Peyer's patch (tissue), 4 donors: Measurements from ENCODE around the gene AQP6. TPM values are rescaled to one million over a fixed set of nuclear protein-coding genes. Genes with fewer than 3 reads are reported as not detected.

Source experiments
- DNase-seq, 3 donors: peaks; one replicate each; pipeline ENCODE4 v3.0.0-alpha.2; 2017 to 2019
- H3K27ac ChIP-seq, 4 donors: fragments of 200-600 bp; sonication (generic); one replicate each; pipeline ENCODE4 v1.5.1; 2016 to 2019
- H3K27me3 ChIP-seq, 2 donors: fragments of 200-600 bp; sonication (generic); one replicate each; pipeline ENCODE4 v1.5.1; 2019
- H3K36me3 ChIP-seq, 3 donors: fragments of 200-600 bp; sonication (generic); one replicate each; pipeline ENCODE4 v1.5.1; 2016 to 2019
- H3K4me1 ChIP-seq, 4 donors: fragments of 200-600 bp; sonication (generic); one replicate each; pipeline ENCODE4 v1.5.1; 2016 to 2019
- H3K4me3 ChIP-seq, 4 donors: fragments of 200-600 bp; sonication (generic); 1 replicate in 3 of 4; 2 replicates in 1 of 4; pipeline ENCODE4 v1.5.1; 2016 to 2019; ENCODE audit warnings: mild to moderate bottlenecking in 1 of 4
- H3K9me3 ChIP-seq, 4 donors: fragments of 200-600 bp; sonication (generic); one replicate each; pipeline ENCODE4 v1.5.1; 2016 to 2019; ENCODE audit warnings: mild to moderate bottlenecking in 1 of 4
- POLR2A ChIP-seq, 2 donors: fragments of 450-650 bp; IDR thresholded peaks; one replicate each; pipeline ENCODE4 v1.5.1; 2017; ENCODE audit warnings: antibody characterized with exemption in 2 of 2, mild to moderate bottlenecking in 2 of 2, moderate library complexity in 2 of 2
- total RNA-seq, 4 donors: library from RNA; depleted of rRNA; stranded (reverse); fragments of >200 nt; gene quantifications; one replicate each; pipeline ENCODE4 v1.1.0, GENCODE V29; 2016
- TF ChIP-seq, protein P1 (sequence below), 6 experiments: fragments of 450-650 bp in 4 of 6; fragments of 200-600 bp in 2 of 6; sonication (generic) in 1 of 6; IDR thresholded peaks; one replicate each; pipeline ENCODE4 v1.5.1; 2017 to 2019; ENCODE audit warnings: antibody characterized with exemption in 6 of 6, mild to moderate bottlenecking in 3 of 6, moderate library complexity in 1 of 6

AQP6 gene
- total RNA-seq, 4 donors from 2014 or later, result not detected

DNA sequence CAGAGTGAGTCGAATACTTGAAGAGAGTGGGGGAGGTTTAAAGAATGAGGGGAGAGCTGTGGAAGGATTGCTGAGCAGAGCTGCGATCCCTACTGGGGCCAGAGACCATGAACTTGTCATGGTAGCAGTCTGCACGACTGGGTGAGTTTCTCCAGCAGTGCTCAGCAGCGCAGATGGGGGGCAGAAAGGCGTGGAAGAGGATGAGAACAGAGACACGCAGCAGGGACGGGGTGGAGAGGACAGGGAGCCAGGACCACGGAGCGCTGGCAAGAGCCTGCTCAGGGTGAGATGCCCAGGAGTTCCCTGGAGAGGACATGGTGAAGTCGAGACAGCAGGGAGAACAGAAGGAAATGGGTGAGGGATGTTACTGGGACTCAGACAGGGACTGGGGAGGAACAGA lies 2.1 kb upstream of the AQP6 start:
- Histone ChIP-seq H3K27ac (no peak overlapping the region), H3K36me3 (no peaks in the 10 kb centered on the region), H3K27me3 (no peaks in the 10 kb centered on the region), H3K4me3 (no peak overlapping the region), H3K9me3 (no peaks in the 10 kb centered on the region), H3K4me1 (peaks cover 0 to 23% (median 2%) of the 10 kb centered on the region in 4 donors)
- TF ChIP-seq, protein P1, sequence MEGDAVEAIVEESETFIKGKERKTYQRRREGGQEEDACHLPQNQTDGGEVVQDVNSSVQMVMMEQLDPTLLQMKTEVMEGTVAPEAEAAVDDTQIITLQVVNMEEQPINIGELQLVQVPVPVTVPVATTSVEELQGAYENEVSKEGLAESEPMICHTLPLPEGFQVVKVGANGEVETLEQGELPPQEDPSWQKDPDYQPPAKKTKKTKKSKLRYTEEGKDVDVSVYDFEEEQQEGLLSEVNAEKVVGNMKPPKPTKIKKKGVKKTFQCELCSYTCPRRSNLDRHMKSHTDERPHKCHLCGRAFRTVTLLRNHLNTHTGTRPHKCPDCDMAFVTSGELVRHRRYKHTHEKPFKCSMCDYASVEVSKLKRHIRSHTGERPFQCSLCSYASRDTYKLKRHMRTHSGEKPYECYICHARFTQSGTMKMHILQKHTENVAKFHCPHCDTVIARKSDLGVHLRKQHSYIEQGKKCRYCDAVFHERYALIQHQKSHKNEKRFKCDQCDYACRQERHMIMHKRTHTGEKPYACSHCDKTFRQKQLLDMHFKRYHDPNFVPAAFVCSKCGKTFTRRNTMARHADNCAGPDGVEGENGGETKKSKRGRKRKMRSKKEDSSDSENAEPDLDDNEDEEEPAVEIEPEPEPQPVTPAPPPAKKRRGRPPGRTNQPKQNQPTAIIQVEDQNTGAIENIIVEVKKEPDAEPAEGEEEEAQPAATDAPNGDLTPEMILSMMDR (IDR thresholded peaks at IDR 0.05), result no peak
- no peak for TF ChIP-seq POLR2A (IDR thresholded peaks at IDR 0.05)
- DNase-seq, result no peak

DNA sequence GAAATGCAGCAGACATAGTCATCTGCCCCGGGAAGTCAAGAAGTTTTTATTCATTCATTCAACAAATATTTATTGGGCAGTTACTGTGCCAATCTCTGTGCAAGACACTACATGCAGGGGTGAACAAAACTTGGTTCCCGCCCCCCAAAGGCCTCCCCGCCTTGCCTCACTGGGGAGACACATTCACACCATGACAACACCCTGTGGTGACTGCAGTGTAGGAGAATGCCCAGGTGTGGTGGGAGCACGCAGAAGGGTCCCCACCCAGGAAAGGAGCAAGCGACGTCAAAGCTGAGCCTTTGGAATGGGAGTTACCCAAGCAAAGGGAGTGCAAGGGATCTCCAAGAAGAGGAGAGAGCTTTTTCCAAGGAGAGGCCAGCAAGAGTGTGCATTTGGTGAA lies 1.6 kb upstream of the AQP6 start:
- Histone ChIP-seq H3K36me3 (no peaks in the 10 kb centered on the region), H3K27ac (no peak overlapping the region), H3K27me3 (no peaks in the 10 kb centered on the region), H3K4me1 (peaks cover 0 to 23% (median 2%) of the 10 kb centered on the region in 4 donors), H3K9me3 (no peaks in the 10 kb centered on the region), H3K4me3 (no peak overlapping the region)
- DNase-seq, result no peak
- no peak for TF ChIP-seq POLR2A (IDR thresholded peaks at IDR 0.05)
- TF ChIP-seq, protein P1 (IDR thresholded peaks at IDR 0.05), result no peak

DNA sequence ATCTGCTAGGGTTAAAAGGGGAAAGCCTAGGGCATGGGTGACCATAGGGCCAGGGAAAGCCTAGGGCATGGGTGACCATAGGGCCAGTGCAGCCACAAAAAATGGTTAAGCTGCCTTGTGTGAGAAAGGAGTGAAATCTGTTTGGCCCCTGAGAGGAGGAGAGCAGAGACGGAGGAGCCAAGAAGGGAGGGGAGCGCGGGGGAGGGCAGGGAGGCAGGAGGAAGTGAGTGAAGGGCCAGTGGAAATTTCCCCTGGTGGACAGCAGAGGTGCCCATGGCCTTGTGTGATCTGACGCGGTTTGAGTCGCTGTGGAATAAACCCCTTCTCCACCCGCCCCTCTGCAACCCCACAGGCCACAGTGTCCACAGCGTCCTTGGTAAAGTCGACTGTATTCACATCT lies 618 bp upstream of the AQP6 start:
- DNase-seq, result no peak
- Histone ChIP-seq H3K27ac (no peak overlapping the region), H3K4me1 (peaks cover 0 to 21% (median 1%) of the 10 kb centered on the region in 4 donors), H3K9me3 (no peaks in the 10 kb centered on the region), H3K4me3 (no peak overlapping the region), H3K36me3 (no peaks in the 10 kb centered on the region), H3K27me3 (no peaks in the 10 kb centered on the region)
- TF ChIP-seq POLR2A (IDR thresholded peaks at IDR 0.05), result no peak
- TF ChIP-seq, protein P1 (IDR thresholded peaks at IDR 0.05), result no peak

DNA sequence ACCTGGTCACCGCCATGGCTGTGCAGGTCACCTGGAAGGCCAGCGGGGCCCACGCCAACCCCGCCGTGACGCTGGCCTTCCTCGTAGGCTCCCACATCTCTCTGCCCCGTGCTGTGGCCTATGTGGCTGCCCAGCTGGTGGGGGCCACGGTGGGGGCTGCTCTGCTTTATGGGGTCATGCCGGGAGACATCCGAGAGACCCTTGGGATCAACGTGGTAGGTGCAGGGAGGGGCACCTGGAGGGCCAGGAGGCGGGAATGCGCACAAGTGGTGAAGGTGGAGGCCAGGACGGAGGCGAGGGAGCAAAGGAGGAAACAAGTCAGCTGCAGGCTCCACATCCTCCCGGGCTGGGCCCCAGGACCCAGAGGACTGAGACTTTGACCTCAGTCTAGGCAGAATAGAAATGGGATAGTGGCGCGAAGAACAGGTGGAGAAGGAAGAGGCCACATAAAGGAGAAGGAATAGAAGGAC lies 649 bp downstream of the AQP6 start:
- TF ChIP-seq, protein P1 (IDR thresholded peaks at IDR 0.05), result no peak
- no peak for TF ChIP-seq POLR2A (IDR thresholded peaks at IDR 0.05)
- Histone ChIP-seq H3K4me3 (no peak overlapping the region), H3K9me3 (no peaks in the 10 kb centered on the region), H3K27ac (no peak overlapping the region), H3K4me1 (peaks cover 0 to 14% (median 0%) of the 10 kb centered on the region in 4 donors), H3K36me3 (no peaks in the 10 kb centered on the region), H3K27me3 (no peaks in the 10 kb centered on the region)
- DNase-seq, result peak in 1 of 3 donors; percentile 52

DNA sequence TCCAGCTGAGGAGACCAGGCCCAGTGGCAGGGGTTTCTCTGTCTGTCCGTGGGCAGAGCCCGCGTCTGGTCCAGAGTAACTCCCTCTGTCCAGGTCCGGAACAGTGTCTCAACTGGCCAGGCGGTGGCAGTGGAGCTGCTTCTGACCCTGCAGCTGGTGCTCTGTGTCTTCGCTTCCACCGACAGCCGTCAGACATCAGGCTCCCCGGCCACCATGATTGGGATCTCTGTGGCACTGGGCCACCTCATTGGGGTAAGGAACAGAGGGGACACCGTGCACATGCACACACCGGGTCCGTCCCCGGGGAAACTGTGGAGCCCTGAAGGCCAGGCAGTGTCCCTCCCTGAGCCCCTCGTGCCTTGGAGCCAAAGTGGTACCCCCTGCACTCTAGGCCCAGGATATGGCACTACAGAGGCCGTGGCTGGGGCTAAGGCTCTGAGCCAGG lies 1.5 kb downstream of the AQP6 start:
- DNase-seq, result peak in 2 of 3 donors; percentile 58 to 59
- no peak overlapping the region for H3K4me3 ChIP-seq
- H3K9me3 ChIP-seq, result no peaks in the 10 kb centered on the region
- H3K27ac ChIP-seq, result no peak overlapping the region
- H3K4me1 ChIP-seq, result peaks cover 0 to 14% (median 0%) of the 10 kb centered on the region in 4 donors
- no peak for TF ChIP-seq POLR2A (IDR thresholded peaks at IDR 0.05)
- TF ChIP-seq, protein P1 (IDR thresholded peaks at IDR 0.05), result peak in 4 of 6 experiments; percentile 16 to 39 (median 29)
- H3K27me3 ChIP-seq, result no peaks in the 10 kb centered on the region
- no peaks in the 10 kb centered on the region for H3K36me3 ChIP-seq
